GM20000 (cell line): ENCODE data around the gene BUD31.

Experiments used
- DNase-seq: peaks from one replicate; pipeline ENCODE4 v3.0.0; 2012; ENCODE audit warnings: low spot score
- CTCF ChIP-seq: IDR thresholded peaks from 2 replicates; pipeline ENCODE4 v1.5.1; 2012; ENCODE audit warnings: mild to moderate bottlenecking, control low read depth; ENCODE audit errors: extremely low read depth, missing control alignments

The BUD31 gene

GRCh38 chr7:99408379-99409191, at the start of gene BUD31, which contains the start of gene PDAP1:
BUD31 (plus strand) TSS chr7:99408969; CDS start chr7:99411093, 2,124 bp downstream.
PDAP1 (minus strand) TSS chr7:99408597; CDS start chr7:99408548, 49 bp downstream.
- TF ChIP-seq CTCF: no peak
- DNase-seq: peak; percentile 96

DNA sequence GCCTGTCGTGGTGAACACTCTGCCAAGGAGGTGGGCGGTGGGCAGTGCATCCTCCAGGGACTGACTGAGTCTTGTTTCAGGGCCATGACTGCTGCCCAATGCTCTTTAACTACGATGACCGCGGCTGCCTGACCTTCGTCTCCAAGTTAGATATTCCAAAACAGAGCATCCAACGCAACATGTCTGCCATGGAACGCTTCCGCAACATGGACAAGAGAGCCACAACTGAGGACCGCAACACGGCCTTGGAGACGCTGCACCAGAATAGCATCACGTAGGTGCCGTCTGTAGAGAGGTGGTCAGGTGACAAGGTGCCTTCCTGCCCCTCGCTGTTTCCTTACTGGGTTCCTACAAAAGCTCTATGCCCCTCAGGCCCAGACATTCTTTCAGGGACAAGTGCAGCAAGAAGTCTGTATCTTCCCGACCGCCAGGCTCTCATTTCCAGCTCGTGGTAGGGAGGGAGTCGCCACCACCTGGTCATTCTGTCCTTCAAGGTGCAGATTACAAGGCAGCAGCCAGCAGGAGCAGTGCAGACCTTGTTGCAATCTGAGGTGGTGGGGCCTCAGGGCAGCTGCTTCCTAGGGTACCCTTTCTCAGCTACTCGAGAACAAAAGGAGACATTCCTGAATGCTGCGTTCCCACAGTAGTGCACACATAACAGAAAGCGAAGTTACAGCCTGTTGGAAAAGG, 49.2 kb upstream of the BUD31 start:
- no peak for TF ChIP-seq CTCF
- no peak for DNase-seq

DNA sequence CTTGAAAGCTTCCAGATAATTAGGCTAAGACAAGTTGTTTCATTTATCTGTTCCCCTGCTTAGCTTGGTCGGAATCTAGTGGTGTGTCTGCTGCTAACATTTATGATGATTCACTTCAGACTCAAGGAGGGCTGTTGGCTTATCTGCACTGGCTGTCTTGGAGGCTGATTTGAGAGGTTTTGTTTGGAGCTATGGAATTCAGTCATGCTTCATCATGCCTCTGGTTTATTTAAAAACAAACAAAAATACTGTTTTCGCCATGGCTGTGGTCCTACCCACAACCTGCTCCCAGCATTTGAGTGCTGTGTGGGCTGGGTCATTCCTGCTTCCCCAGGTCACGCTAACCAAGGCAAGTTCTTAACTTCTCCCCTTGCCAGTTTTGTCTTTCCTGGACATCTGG, 46.0 kb upstream of the BUD31 start:
- TF ChIP-seq CTCF: no peak
- no peak for DNase-seq

DNA sequence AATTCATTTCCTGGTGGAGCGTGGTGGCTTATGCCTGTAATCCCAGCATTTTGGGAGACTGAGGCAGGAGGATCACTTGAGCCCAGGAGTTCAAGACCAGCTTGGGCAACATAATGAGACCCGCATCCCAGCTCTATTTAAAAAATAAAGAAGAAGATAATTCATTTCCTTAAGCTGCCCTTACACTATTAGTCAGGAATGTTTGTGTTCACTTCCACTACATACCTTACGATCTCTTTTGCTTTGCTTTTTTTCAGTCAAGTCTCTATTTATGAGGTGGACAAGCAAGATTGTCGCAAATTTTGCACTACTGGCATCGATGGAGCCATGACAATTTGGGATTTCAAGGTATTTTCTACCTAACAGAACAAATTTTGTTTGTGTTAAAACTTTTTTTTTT, 45.5 kb upstream of the BUD31 start:
- no peak for DNase-seq
- no peak for TF ChIP-seq CTCF

GRCh38 chr7:99365318-99366141, 43.2 kb upstream of the BUD31 start:
- peak; percentile 53 for TF ChIP-seq CTCF

GRCh38 chr7:99366646-99367045, 42.1 kb upstream of the BUD31 start:
- DNase-seq: no peak
- TF ChIP-seq CTCF: no peak

More at GRCh38 chr7:99365318-99366141, 43.2 kb upstream of the BUD31 start:
- peak; percentile 63 for DNase-seq
